ENCODE data around the gene SPTBN4.
"Not testable (repeated sequence)": the region's sequence is repeated elsewhere in the genome, so short reads cannot be mapped to it uniquely, and the experiment has no call there.

The SPTBN4 gene

GRCh38 chr19:40623403-40624251, 156.8 kb downstream of the SPTBN4 start:
- no peak for DNase-seq

DNA sequence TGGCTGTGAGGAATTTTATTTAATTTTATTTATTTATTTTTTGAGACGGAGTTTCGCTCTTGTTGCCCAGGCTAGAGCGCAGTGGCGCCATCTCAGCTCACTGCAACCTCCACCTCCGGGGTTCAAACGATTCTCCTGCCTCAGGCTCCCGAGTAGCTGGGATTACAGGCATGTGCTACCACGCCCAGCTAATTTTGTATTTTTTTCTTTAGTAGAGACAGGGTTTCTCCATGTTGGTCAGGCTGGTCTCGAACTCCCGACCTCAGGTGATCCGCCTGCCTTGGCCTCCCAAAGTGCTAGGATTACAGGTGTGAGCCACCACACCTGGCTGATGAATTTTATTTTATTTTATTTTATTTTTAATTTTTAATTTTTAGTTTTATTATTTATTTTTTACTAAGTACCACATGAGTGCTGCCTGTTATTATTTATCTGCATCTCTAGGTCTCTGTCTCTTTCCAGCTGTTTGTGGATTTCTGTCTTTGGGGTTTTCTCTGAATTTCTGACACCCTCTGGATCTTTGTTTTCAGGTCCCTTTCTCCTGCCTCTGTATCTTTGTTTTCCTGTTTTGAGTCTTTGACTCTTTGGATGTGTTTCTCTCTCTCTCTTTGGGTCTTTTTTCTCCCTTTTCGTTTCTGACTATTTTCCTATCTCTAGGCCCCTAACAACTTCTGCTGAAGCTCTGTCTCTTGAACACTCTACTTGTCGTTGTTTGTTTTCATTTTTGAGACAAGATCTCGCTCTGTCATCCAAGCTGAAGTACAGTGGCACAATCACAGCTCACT, 157.8 kb downstream of the SPTBN4 start:
- not testable (repeated sequence) for DNase-seq

- DNase-seq, result no peak
These were observed 158.8 kb downstream of the SPTBN4 start for GRCh38 chr19:40625406-40626120.

Measured in activated CD4-positive, alpha-beta T cell treated with anti-CD3 and anti-CD28 coated beads, Interleukin-2, amount 50 U/mL, for 1 hour (primary cell).